Heart left ventricle (tissue), 13 donors: ENCODE data around the gene UCN.

Experiments used
- POLR2A ChIP-seq, 2 donors: fragments of 450-650 bp; IDR thresholded peaks; one replicate each; pipeline ENCODE4 v1.6.1; 2017; ENCODE audit warnings: antibody characterized with exemption in 2 of 2, mild to moderate bottlenecking in 2 of 2, moderate library complexity in 2 of 2
- TF ChIP-seq, protein P1 (sequence below), 12 donors: fragments of 200-600 bp; sonication (generic) in 4 of 12; IDR thresholded peaks; one replicate each; pipeline versions ENCODE4 v1.5.0 to v1.8.0; 2018 to 2022; ENCODE audit warnings: antibody characterized with exemption in 12 of 12, mild to moderate bottlenecking in 5 of 12
- donor health status: ischemic (EF 13 %, LVEDD 7.1; RV severe dilation, severe dysfunction).
- donor health status: DM: no; HTN: yes; CAD: no.
- donor health status: DM: no; HTN: no; CAD: no.
- donor health status: ischemic (EF 25% LVEDD 6.9; RV normal size, moderate dysfunction).
- donor health status: ischemic (EF 25% LVEDD 5.7; RV mildly dilated, moderate dysfunction).
- donor health status: ischemic (EF 35%, LVEDD 5.7; RV mildly dilated, moderate dysfunction).
- donor health status: nonischemic (EF 11% LVEDD 7.7; RV severe dilation, severe dysfunction).
- donor health status: DM: yes; HTN: yes; CAD: no.
- donor health status: PGD.
- donor health status: ischemic (EF 29% LVEDD 5.4; RV normal size, mild dysfunction).
- donor health status: nonischemic (EF 23%, LVEDD 6.1; RV moderate dilation, normal function).

DNA sequence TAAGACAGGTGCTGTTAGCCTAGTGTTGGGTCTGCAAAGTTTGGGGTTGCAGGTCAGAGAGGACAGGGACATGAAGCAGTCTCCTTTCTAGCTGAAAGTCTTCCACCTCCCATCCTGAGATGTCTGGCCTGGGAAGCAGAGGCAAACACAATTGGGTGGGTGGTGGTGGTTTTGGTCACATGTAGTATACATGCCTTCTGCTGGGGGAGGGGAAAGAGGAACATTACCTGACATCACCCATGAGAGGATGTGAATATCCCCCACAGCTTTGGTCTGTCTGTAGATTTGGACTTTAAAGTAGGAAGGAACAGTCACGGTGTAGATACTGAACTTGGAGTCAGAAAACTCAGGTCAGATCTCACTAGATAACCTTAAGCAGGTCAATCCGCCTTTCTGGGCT lies 37.6 kb downstream of the UCN start:
- TF ChIP-seq, protein P1, sequence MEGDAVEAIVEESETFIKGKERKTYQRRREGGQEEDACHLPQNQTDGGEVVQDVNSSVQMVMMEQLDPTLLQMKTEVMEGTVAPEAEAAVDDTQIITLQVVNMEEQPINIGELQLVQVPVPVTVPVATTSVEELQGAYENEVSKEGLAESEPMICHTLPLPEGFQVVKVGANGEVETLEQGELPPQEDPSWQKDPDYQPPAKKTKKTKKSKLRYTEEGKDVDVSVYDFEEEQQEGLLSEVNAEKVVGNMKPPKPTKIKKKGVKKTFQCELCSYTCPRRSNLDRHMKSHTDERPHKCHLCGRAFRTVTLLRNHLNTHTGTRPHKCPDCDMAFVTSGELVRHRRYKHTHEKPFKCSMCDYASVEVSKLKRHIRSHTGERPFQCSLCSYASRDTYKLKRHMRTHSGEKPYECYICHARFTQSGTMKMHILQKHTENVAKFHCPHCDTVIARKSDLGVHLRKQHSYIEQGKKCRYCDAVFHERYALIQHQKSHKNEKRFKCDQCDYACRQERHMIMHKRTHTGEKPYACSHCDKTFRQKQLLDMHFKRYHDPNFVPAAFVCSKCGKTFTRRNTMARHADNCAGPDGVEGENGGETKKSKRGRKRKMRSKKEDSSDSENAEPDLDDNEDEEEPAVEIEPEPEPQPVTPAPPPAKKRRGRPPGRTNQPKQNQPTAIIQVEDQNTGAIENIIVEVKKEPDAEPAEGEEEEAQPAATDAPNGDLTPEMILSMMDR (IDR thresholded peaks at IDR 0.05), result no peak
- TF ChIP-seq POLR2A (IDR thresholded peaks at IDR 0.05), result no peak
